ENCODE measurements around the gene MAP7D1. TPM values are rescaled to one million over a fixed set of nuclear protein-coding genes. Genes with fewer than 3 reads are reported as not detected.

The MAP7D1 gene
- total RNA-seq, 3 donors from 2014 or later (not counting 1 experiment from before 2014, with no cell fraction given) = 213 to 232 (median 230) TPM

- Mint-ChIP-seq H3K9me3 (no peaks in the 10 kb centered on the region), H3K4me3 (peak overlapping the region; percentile 7), H3K36me3 (no peaks in the 10 kb centered on the region), H3K27me3 (ENCODE audit: low read depth in 2 of 2) (no peaks in the 10 kb centered on the region), H3K27ac (peak overlapping the region; percentile 59 to 68), H3K4me1 (peaks cover 49 to 57% of the 10 kb centered on the region in 2 donors)
- peaks cover 34% of the 10 kb centered on the region for H3K36me3 ChIP-seq (ENCODE audit: control insufficient read depth, insufficient read depth, low read length)
- no peak for ATAC-seq
- TF ChIP-seq CTCF (IDR thresholded peaks at IDR 0.05) = no peak
- 95% methylated on average over 14 of the region's 15 CpGs for WGBS (ENCODE audit: insufficient coverage)
- H3K4me1 ChIP-seq (ENCODE audit: control insufficient read depth, insufficient read depth, low read length) = peaks cover 27% of the 10 kb centered on the region
- no peak overlapping the region for H3K27ac ChIP-seq (ENCODE audit: low read length)
- intact Hi-C loops (cut with micrococcal nuclease) = no loop called here
- no peak for DNase-seq
- H3K9me3 ChIP-seq (ENCODE audit: control insufficient read depth, insufficient read depth, low read length) = no peaks in the 10 kb centered on the region
- no peak overlapping the region for H3K4me3 ChIP-seq (ENCODE audit: low read length)
- no peaks in the 10 kb centered on the region for H3K27me3 ChIP-seq (ENCODE audit: control insufficient read depth, insufficient read depth, low read length)
Measured at GRCh38 chr1:36166938-36167905, 11.3 kb downstream of the MAP7D1 start.

DNA sequence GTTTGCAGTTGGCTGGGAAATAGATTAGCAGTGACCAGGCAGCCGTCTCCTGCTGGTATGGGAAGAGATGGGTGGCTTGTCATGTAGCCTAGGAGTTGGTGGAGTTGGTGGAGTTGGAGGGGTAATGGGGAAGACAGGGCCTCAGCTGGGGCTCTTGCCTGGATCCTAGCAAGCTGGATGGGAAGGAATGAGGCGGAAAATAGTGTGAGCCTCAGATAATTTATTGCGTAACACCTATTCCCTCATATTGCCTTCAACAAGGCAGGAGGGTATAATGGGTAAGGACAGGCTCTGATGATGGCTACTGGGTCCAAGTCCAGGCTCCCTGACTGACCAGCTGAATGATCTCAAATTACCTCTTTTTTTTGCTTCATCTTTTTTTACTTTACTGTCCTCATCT lies 12.6 kb downstream of the MAP7D1 start:
- peaks cover 39 to 46% of the 10 kb centered on the region in 2 donors for H3K4me1 Mint-ChIP-seq
- Histone ChIP-seq H3K27ac (ENCODE audit: low read length) (no peak overlapping the region), H3K4me1 (ENCODE audit: control insufficient read depth, insufficient read depth, low read length) (peaks cover 17% of the 10 kb centered on the region), H3K9me3 (ENCODE audit: control insufficient read depth, insufficient read depth, low read length) (no peaks in the 10 kb centered on the region), H3K36me3 (ENCODE audit: control insufficient read depth, insufficient read depth, low read length) (peaks cover 47% of the 10 kb centered on the region), H3K27me3 (ENCODE audit: control insufficient read depth, insufficient read depth, low read length) (no peaks in the 10 kb centered on the region), H3K4me3 (ENCODE audit: low read length) (no peak overlapping the region)
- no peaks in the 10 kb centered on the region for H3K27me3 Mint-ChIP-seq (ENCODE audit: low read depth in 2 of 2)
- no peak overlapping the region for H3K4me3 Mint-ChIP-seq
- no peak for TF ChIP-seq CTCF (IDR thresholded peaks at IDR 0.05)
- DNase-seq = no peak
- H3K9me3 Mint-ChIP-seq = no peaks in the 10 kb centered on the region
- peaks cover under 1% of the 10 kb centered on the region for H3K36me3 Mint-ChIP-seq
- peak overlapping the region; percentile 62 to 74 for H3K27ac Mint-ChIP-seq
- intact Hi-C loops (cut with micrococcal nuclease) = no loop called here
- WGBS (ENCODE audit: insufficient coverage) = 88% methylated on average over 1 of the region's 3 CpGs
- ATAC-seq = no peak

GRCh38 chr1:36170643-36171412 lies 14.9 kb downstream of the MAP7D1 start:
- no peaks in the 10 kb centered on the region for H3K27me3 Mint-ChIP-seq (ENCODE audit: low read depth in 2 of 2)
- H3K4me1 Mint-ChIP-seq = peaks cover 35 to 47% of the 10 kb centered on the region in 2 donors
- no peaks in the 10 kb centered on the region for H3K9me3 Mint-ChIP-seq
- WGBS (ENCODE audit: insufficient coverage) = 94% methylated on average over 12 of the region's 12 CpGs
- Histone ChIP-seq H3K36me3 (ENCODE audit: control insufficient read depth, insufficient read depth, low read length) (peaks cover 69% of the 10 kb centered on the region), H3K4me3 (ENCODE audit: low read length) (no peak overlapping the region), H3K4me1 (ENCODE audit: control insufficient read depth, insufficient read depth, low read length) (peaks cover 22% of the 10 kb centered on the region), H3K9me3 (ENCODE audit: control insufficient read depth, insufficient read depth, low read length) (no peaks in the 10 kb centered on the region), H3K27me3 (ENCODE audit: control insufficient read depth, insufficient read depth, low read length) (no peaks in the 10 kb centered on the region), H3K27ac (ENCODE audit: low read length) (no peak overlapping the region)
- peaks cover 9% of the 10 kb centered on the region for H3K36me3 Mint-ChIP-seq
- TF ChIP-seq CTCF (IDR thresholded peaks at IDR 0.05) = no peak
- intact Hi-C loops (cut with micrococcal nuclease) = no loop called here
- ATAC-seq (no peak), DNase-seq (no peak)
- H3K4me3 Mint-ChIP-seq = no peak overlapping the region
- H3K27ac Mint-ChIP-seq = peak overlapping the region; percentile 10 to 27
